ENCODE results near the gene RCAN1. TPM values are rescaled to one million over a fixed set of nuclear protein-coding genes. Genes with fewer than 3 reads are reported as not detected.
A peak's percentile ranks its signal among the peaks of the same experiment; 100 is the strongest.

RCAN1 gene
- total RNA-seq, 1 donor from 2014 or later: 158 TPM

GRCh38 chr21:34603710-34604057, 11.2 kb downstream of the RCAN1 start:
- intact Hi-C loops (cut with DNase I): loop anchor here (1.0 kb wide), 1 partner anchor 94 kb away; no protein-coding TSS in a partner anchor
- no peak for DNase-seq (ENCODE audit: low spot score)

GRCh38 chr21:34603002-34603709, 11.8 kb downstream of the RCAN1 start:
- intact Hi-C loops (cut with DNase I): loop anchor here (1.0 kb wide), 1 partner anchor 94 kb away; no protein-coding TSS in a partner anchor
- DNase-seq (ENCODE audit: low spot score): peak; percentile 92

GRCh38 chr21:34602061-34602460, 12.9 kb downstream of the RCAN1 start:
- DNase-seq (ENCODE audit: low spot score): no peak
- intact Hi-C loops (cut with DNase I): no loop called here

GRCh38 chr21:34599534-34600101, 15.3 kb downstream of the RCAN1 start:
- DNase-seq (ENCODE audit: low spot score): no peak
- intact Hi-C loops (cut with DNase I): no loop called here

GRCh38 chr21:34598931-34599400, 15.9 kb downstream of the RCAN1 start:
- intact Hi-C loops (cut with DNase I): no loop called here
- no peak for DNase-seq (ENCODE audit: low spot score)

- no peak for DNase-seq (ENCODE audit: low spot score)
- intact Hi-C loops (cut with DNase I): no loop called here
Observed at GRCh38 chr21:34597406-34597805, 17.5 kb downstream of the RCAN1 start.

- no peak for DNase-seq (ENCODE audit: low spot score)
- intact Hi-C loops (cut with DNase I): no loop called here
Observed at GRCh38 chr21:34596561-34597271, 18.2 kb downstream of the RCAN1 start.

GRCh38 chr21:34595457-34595856, 19.5 kb downstream of the RCAN1 start:
- no peak for DNase-seq (ENCODE audit: low spot score)
- intact Hi-C loops (cut with DNase I): no loop called here

- no peak for DNase-seq (ENCODE audit: low spot score)
- intact Hi-C loops (cut with DNase I): no loop called here
Observed at GRCh38 chr21:34594566-34595234, 20.2 kb downstream of the RCAN1 start.

GRCh38 chr21:34593954-34594531, 20.9 kb downstream of the RCAN1 start:
- intact Hi-C loops (cut with DNase I): no loop called here

GRCh38 chr21:34593423-34593822, 21.5 kb downstream of the RCAN1 start:
- DNase-seq (ENCODE audit: low spot score): no peak
- intact Hi-C loops (cut with DNase I): no loop called here

More at GRCh38 chr21:34593954-34594531, 20.9 kb downstream of the RCAN1 start:
- DNase-seq (ENCODE audit: low spot score): no peak

- intact Hi-C loops (cut with DNase I): loop anchor here (1.0 kb wide), 1 partner anchor 12 kb away; no protein-coding TSS in a partner anchor
- DNase-seq (ENCODE audit: low spot score): peak; percentile 84
Observed at GRCh38 chr21:34592120-34592955, 22.6 kb downstream of the RCAN1 start.

GRCh38 chr21:34590520-34590919, 24.4 kb downstream of the RCAN1 start:
- intact Hi-C loops (cut with DNase I): no loop called here
- no peak for DNase-seq (ENCODE audit: low spot score)

GRCh38 chr21:34589511-34590282, 25.2 kb downstream of the RCAN1 start:
- DNase-seq (ENCODE audit: low spot score): no peak
- intact Hi-C loops (cut with DNase I): no loop called here

GRCh38 chr21:34583926-34584563, 30.9 kb downstream of the RCAN1 start:
- no peak for DNase-seq (ENCODE audit: low spot score)
- intact Hi-C loops (cut with DNase I): no loop called here

- DNase-seq (ENCODE audit: low spot score): no peak
- intact Hi-C loops (cut with DNase I): loop anchor here (1.0 kb wide), 1 partner anchor 71 kb away; no protein-coding TSS in a partner anchor
Observed at GRCh38 chr21:34582506-34583150, 32.3 kb downstream of the RCAN1 start.

GRCh38 chr21:34580181-34580700, 34.7 kb downstream of the RCAN1 start:
- DNase-seq (ENCODE audit: low spot score): peak; percentile 88
- intact Hi-C loops (cut with DNase I): loop anchor here (1.0 to 2.0 kb wide), 2 partner anchors 12 to 53 kb away; no protein-coding TSS in a partner anchor
